PC-9 (cell line): Measurements from ENCODE around the gene GFPT2. TPM values are rescaled to one million over a fixed set of nuclear protein-coding genes. Genes with fewer than 3 reads are reported as not detected.

Experiments used
- BruUV-seq: library from RNA; stranded (reverse); fragments of 400-500 nt; replicated peaks from 2 replicates; lab custom pipeline; 2021; lab: Mats Ljungman, UMichigan
- CTCF ChIA-PET: fragments of 300-600 bp; sonication (Branson Sonifier 250); formaldehyde crosslinking; loops from one replicate; lab custom pipeline; 2022; ENCODE audit warnings: antibody characterized with exemption; lab: Charles Lee
- POLR2A ChIA-PET: fragments of 300-600 bp; sonication (Branson Sonifier 250); formaldehyde crosslinking; loops from one replicate; lab custom pipeline; 2022; ENCODE audit warnings: antibody characterized with exemption; ENCODE audit not compliant: unreplicated experiment; lab: Charles Lee
- DNase-seq, 2 experiments: peaks; one replicate each; pipeline versions ENCODE4 v3.0.0 to v3.0.0-alpha.2; 2015 to 2022; ENCODE audit warnings: mixed read lengths in 1 of 2
- H2AFZ ChIP-seq: fragments of 200-600 bp; sonication (generic); 2 replicates; pipeline ENCODE4 v1.8.1; 2017; ENCODE audit warnings: antibody characterized with exemption
- H3F3A ChIP-seq: fragments of 200-600 bp; sonication (generic); 2 replicates; pipeline ENCODE4 v1.8.1; 2017; ENCODE audit warnings: antibody characterized with exemption, mild to moderate bottlenecking, low read depth; ENCODE audit not compliant: insufficient read depth
- H3K27ac ChIP-seq: fragments of 200-600 bp; sonication (generic); 2 replicates; pipeline ENCODE4 v1.6.1; 2016; ENCODE audit warnings: mixed run types
- H3K27me3 ChIP-seq: fragments of 200-600 bp; sonication (generic); 2 replicates; pipeline ENCODE4 v1.6.1; 2016; ENCODE audit warnings: low read depth, mixed run types; ENCODE audit not compliant: insufficient read depth
- H3K36me3 ChIP-seq: fragments of 200-600 bp; sonication (generic); 2 replicates; pipeline ENCODE4 v1.6.1; 2016; ENCODE audit warnings: low read depth, mixed run types
- H3K4me1 ChIP-seq: fragments of 200-600 bp; sonication (generic); replicated peaks from 2 replicates; pipeline ENCODE4 v1.6.1; 2016; ENCODE audit warnings: mixed run types; ENCODE audit not compliant: insufficient read depth
- H3K4me2 ChIP-seq: fragments of 200-600 bp; sonication (generic); 2 replicates; pipeline ENCODE4 v1.6.1; 2017; ENCODE audit warnings: mixed run types
- H3K4me3 ChIP-seq: fragments of 200-600 bp; sonication (generic); 2 replicates; pipeline ENCODE4 v1.6.1; 2016; ENCODE audit warnings: mixed run types
- H3K79me2 ChIP-seq: fragments of 200-600 bp; sonication (generic); 2 replicates; pipeline ENCODE4 v1.6.1; 2017; ENCODE audit warnings: low read depth, mixed run types
- H3K9me2 ChIP-seq: fragments of 200-600 bp; sonication (generic); 2 replicates; pipeline ENCODE4 v1.8.1; 2017; ENCODE audit warnings: mild to moderate bottlenecking; ENCODE audit not compliant: insufficient read depth
- H3K9me3 ChIP-seq: fragments of 200-600 bp; sonication (generic); 2 replicates; pipeline ENCODE4 v1.8.1; 2016; ENCODE audit warnings: low read depth; ENCODE audit not compliant: insufficient read depth
- H4K20me1 ChIP-seq: fragments of 200-600 bp; sonication (generic); 2 replicates; pipeline ENCODE4 v1.8.1; 2017; ENCODE audit not compliant: insufficient read depth
- EZH2 ChIP-seq: fragments of 200-600 bp; sonication (generic); IDR thresholded peaks from 2 replicates; pipeline ENCODE4 v1.8.0; 2017; ENCODE audit warnings: antibody characterized with exemption, low read depth
- intact Hi-C: fragments of 100-400 bp; cut with micrococcal nuclease; formaldehyde crosslinking; loops from one replicate; pipeline ENCODE4 v1.10.0; 2022; ENCODE audit not compliant: unreplicated experiment
- total RNA-seq: library from RNA; stranded (reverse); gene quantifications from 2 replicates; pipeline ENCODE4 v1.2.3, GENCODE V29; 2021
- TF ChIP-seq, protein P1 (sequence below): fragments of 200-600 bp; sonication (generic); conservative IDR thresholded peaks from 2 replicates; pipeline ENCODE4 v1.6.1; 2017; ENCODE audit warnings: mixed run types, antibody characterized with exemption, mild to moderate bottlenecking, moderate library complexity

GFPT2 gene
- total RNA-seq, 1 experiment from 2014 or later: 22.5 TPM

DNA sequence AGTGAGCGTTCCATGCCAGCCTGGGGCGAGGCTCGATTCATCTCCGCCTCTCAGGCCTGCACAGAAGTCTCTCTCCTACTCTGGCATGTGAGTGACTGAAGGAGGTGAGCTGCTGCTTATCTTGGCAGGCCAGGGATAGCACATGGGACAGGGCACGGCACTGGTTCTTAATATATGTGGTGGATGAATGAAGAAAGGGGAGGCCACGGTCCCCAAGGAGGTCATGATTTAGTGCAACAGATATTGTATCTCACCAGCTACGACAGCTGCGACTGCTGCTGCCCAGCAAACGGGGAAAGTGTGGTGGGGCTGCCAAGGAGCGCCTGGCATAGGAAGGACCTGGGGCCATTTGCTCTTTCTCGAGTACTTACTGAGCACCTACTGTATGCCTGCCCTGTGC, 41.9 kb downstream of the GFPT2 start:
- Histone ChIP-seq H3K27ac (no peak overlapping the region), H3K4me3 (no peak overlapping the region), H2AFZ (no peak overlapping the region), H3K9me2 (no peaks in the 10 kb centered on the region), H3K4me2 (no peak overlapping the region), H4K20me1 (no peaks in the 10 kb centered on the region), H3K4me1 (no peaks in the 10 kb centered on the region), H3F3A (no peaks in the 10 kb centered on the region; the same call in 1 of the 2 replicates), H3K27me3 (no peaks in the 10 kb centered on the region), H3K36me3 (no peaks in the 10 kb centered on the region), H3K79me2 (no peaks in the 10 kb centered on the region), H3K9me3 (no peaks in the 10 kb centered on the region)
- intact Hi-C loops: no loop called here
- ChIA-PET POLR2A (no interaction called here), CTCF (interaction anchor here (0.6 kb wide), 1 partner anchor 18 kb away, joined by 4 read pairs; no protein-coding TSS in a partner anchor)
- DNase-seq: no peak
- no peak for TF ChIP-seq EZH2
- TF ChIP-seq, protein P1, sequence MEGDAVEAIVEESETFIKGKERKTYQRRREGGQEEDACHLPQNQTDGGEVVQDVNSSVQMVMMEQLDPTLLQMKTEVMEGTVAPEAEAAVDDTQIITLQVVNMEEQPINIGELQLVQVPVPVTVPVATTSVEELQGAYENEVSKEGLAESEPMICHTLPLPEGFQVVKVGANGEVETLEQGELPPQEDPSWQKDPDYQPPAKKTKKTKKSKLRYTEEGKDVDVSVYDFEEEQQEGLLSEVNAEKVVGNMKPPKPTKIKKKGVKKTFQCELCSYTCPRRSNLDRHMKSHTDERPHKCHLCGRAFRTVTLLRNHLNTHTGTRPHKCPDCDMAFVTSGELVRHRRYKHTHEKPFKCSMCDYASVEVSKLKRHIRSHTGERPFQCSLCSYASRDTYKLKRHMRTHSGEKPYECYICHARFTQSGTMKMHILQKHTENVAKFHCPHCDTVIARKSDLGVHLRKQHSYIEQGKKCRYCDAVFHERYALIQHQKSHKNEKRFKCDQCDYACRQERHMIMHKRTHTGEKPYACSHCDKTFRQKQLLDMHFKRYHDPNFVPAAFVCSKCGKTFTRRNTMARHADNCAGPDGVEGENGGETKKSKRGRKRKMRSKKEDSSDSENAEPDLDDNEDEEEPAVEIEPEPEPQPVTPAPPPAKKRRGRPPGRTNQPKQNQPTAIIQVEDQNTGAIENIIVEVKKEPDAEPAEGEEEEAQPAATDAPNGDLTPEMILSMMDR: no peak
- BruUV-seq: no TSS peak

DNA sequence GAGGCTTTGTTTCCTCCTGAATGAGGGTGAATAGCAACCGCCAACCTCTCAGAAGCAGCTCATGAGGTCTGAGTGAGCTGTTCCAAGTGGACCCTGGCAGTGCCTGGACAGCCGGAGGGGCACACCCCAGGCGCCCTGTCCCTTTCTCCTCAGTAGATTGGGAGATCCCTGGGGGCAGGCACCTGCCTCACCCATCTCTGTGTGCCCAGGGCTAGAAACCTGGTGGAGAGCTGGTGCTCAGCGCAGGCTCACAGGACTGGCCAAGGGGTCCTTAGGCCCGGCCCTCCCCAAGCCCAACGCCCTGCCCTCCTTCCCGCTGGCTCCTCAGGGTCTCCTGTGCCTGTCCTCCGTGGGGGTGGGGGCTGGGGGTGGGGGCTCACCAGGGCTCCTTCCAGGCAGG, 46.3 kb downstream of the GFPT2 start:
- no peaks in the 10 kb centered on the region for H3K36me3 ChIP-seq
- H3K9me2 ChIP-seq: no peaks in the 10 kb centered on the region
- H3K4me3 ChIP-seq: no peak overlapping the region
- H3K9me3 ChIP-seq: no peaks in the 10 kb centered on the region
- DNase-seq: no peak
- ChIA-PET POLR2A (no interaction called here), CTCF (interaction anchor here (0.6 kb wide), 1 partner anchor 213 kb away, joined by 3 read pairs; no protein-coding TSS in a partner anchor)
- no TSS peak for BruUV-seq
- no peak overlapping the region for H3K4me2 ChIP-seq
- no peak overlapping the region for H3K27ac ChIP-seq
- no peak for TF ChIP-seq EZH2
- TF ChIP-seq, protein P1: no peak
- no peaks in the 10 kb centered on the region for H3K27me3 ChIP-seq
- no peaks in the 10 kb centered on the region for H3K79me2 ChIP-seq
- no peaks in the 10 kb centered on the region for H4K20me1 ChIP-seq
- intact Hi-C loops: no loop called here
- H2AFZ ChIP-seq: no peak overlapping the region
- no peaks in the 10 kb centered on the region for H3F3A ChIP-seq
- no peaks in the 10 kb centered on the region for H3K4me1 ChIP-seq

DNA sequence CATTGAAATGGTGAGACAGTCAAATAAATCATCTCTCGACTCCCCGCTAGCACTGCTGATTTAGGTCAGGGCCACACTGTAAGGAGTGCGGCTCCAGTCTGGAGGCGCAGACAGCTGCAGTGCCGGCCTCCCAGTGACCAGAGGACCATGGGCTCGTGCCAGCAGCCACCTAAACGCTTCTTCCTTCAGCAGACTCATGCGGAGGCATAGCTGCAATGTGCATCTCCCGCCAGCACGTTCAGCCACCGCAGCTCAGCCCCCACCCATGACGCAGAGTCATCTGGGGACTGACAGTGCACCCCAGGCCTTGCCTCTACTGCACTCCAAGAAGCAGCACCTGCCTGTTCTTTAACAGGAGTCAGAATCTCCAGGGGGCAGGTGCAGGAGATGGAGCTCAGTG, 47.7 kb downstream of the GFPT2 start:
- CTCF ChIA-PET: no interaction called here
- H3K4me2 ChIP-seq: no peak overlapping the region

More for the DNA sequence above, 47.7 kb downstream of the GFPT2 start:
- POLR2A ChIA-PET: no interaction called here
- DNase-seq: no peak
- TF ChIP-seq, protein P1: no peak
- TF ChIP-seq EZH2: no peak
- no TSS peak for BruUV-seq
- no peaks in the 10 kb centered on the region for H3K79me2 ChIP-seq
- H3K36me3 ChIP-seq: no peaks in the 10 kb centered on the region
- no peaks in the 10 kb centered on the region for H3F3A ChIP-seq
- H2AFZ ChIP-seq: no peak overlapping the region
- no peaks in the 10 kb centered on the region for H3K4me1 ChIP-seq
- no peaks in the 10 kb centered on the region for H3K9me2 ChIP-seq
- 0 out of 2 replicates have a peak, but pooled peaks cover 3% of the 10 kb centered on the region for H4K20me1 ChIP-seq
- no peaks in the 10 kb centered on the region for H3K9me3 ChIP-seq
- no peak overlapping the region for H3K4me3 ChIP-seq
- H3K27me3 ChIP-seq: no peaks in the 10 kb centered on the region
- H3K27ac ChIP-seq: no peak overlapping the region
- intact Hi-C loops: no loop called here
